ENCODE data around the gene VTCN1.

- no peak for TF ChIP-seq SMARCE1 (IDR thresholded peaks at IDR 0.05; ENCODE audit: borderline replicate concordance)
- no peak for TF ChIP-seq ZNF558 (CRISPR knock-in tag; IDR thresholded peaks at IDR 0.05; ENCODE audit: borderline replicate concordance)
Measured at GRCh38 chr1:117128323-117129079, 82.2 kb downstream of the VTCN1 start.

Measured in HepG2 (cell line).